GM13976 (cell line): ENCODE data around the gene STRBP.
"Not testable (repeated sequence)": the region's sequence is repeated elsewhere in the genome, so short reads cannot be mapped to it uniquely, and the experiment has no call there.

Experiments used
- DNase-seq: peaks from one replicate; pipeline ENCODE4 v3.0.0; 2012; ENCODE audit warnings: low spot score
- in situ Hi-C: fragments of 300-500 bp; cut with MboI; formaldehyde crosslinking; loops from one replicate; pipeline ENCODE4 v1.12.0; 2022; ENCODE audit warnings: low sequenced_read_pairs, mixed read lengths, inconsistent platforms; ENCODE audit not compliant: unreplicated experiment
- TF ChIP-seq, protein P1 (sequence below): IDR thresholded peaks from 2 replicates; pipeline ENCODE4 v1.5.1; 2012; ENCODE audit warnings: borderline replicate concordance, mild to moderate bottlenecking; ENCODE audit not compliant: insufficient read depth; ENCODE audit errors: extremely low read depth, missing control alignments, control extremely low read depth

The STRBP gene

DNA sequence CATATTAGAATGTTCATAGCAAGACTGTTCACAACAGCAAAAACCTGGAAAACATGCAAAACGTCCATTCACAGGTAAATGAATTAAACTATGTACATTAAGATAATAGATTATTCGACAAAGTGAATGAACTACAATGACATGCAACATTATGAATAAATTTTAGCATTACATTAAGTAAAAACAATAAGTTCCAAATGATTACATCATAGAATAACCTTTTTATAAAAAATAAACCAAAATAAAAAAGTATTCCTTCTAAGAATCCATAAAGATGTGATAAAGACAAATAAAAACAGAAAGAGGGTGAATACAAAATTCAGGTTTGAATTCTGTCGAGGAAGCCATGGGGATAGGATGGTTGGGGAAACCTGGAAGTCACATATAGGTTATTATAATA, 57.3 kb downstream of the STRBP start:
- in situ Hi-C loops = no loop called here
- TF ChIP-seq, protein P1, sequence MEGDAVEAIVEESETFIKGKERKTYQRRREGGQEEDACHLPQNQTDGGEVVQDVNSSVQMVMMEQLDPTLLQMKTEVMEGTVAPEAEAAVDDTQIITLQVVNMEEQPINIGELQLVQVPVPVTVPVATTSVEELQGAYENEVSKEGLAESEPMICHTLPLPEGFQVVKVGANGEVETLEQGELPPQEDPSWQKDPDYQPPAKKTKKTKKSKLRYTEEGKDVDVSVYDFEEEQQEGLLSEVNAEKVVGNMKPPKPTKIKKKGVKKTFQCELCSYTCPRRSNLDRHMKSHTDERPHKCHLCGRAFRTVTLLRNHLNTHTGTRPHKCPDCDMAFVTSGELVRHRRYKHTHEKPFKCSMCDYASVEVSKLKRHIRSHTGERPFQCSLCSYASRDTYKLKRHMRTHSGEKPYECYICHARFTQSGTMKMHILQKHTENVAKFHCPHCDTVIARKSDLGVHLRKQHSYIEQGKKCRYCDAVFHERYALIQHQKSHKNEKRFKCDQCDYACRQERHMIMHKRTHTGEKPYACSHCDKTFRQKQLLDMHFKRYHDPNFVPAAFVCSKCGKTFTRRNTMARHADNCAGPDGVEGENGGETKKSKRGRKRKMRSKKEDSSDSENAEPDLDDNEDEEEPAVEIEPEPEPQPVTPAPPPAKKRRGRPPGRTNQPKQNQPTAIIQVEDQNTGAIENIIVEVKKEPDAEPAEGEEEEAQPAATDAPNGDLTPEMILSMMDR = no peak

DNA sequence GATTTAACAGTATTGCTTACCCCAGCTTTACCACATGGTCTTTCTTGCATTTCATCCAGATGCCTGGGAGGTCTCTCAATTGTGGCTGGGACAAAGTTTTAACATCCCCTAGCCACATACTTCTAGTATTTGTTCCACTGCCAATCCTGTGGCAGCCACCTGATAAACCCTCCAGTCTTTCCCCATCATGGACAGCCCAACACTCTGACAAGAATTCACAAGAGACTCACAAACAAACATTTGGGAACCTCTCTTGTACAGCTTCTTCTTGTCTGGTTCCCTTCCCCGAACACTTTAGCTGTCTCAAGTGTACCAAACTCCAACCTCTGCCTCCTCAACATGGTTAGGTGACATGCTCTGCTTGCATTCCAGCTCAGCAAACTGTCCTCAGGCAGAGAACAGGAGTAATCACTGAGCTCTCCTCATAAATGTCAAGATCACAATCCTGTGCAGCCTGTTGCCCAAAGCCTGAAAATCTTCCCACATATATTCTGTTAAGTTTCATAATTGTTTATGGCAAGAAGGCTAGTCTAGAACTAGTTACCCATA, 59.7 kb downstream of the STRBP start:
- in situ Hi-C loops = no loop called here
- TF ChIP-seq, protein P1 = no peak
- DNase-seq = no peak

More for the DNA sequence above, 57.3 kb downstream of the STRBP start:
- no peak for DNase-seq

DNA sequence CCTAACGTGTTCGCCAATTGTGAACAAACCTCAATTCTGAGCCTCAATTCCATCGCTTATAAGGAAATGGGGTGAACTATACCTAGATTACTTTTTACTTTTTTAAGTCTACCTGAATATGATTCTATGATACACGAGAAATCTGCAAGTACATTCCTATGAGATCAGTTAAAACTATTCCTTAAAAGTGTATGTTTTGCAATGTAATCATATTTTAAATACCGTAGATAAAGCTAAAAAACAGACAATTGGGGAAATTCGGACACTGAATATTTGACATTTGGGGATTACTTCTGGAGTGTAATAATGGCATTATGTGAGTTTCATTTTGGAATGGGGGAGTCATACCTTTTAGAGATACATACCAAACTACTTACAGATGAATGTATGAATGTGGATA, 62.3 kb downstream of the STRBP start:
- in situ Hi-C loops = no loop called here
- DNase-seq = no peak
- TF ChIP-seq, protein P1 = no peak

DNA sequence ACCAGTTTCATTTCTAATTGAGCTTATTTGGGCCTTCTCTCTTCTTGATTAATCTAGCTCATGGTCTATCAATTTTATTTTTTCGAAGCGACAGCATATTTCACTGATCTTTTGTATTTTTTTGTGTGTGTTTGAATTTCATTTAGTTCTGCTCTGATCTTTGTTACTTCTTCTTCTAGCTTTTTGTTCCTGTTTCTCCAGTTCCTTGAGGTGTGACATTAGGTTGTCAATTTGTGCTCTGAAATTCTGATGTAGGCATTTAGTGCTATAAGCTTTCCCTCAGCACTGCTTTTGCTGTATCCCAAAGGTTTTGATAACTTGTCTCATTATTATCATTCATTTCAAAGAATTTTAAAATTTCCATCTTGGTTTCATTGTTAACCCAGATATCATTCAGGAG, 67.3 kb downstream of the STRBP start:
- TF ChIP-seq, protein P1 = no peak
- in situ Hi-C loops = no loop called here
- no peak for DNase-seq

DNA sequence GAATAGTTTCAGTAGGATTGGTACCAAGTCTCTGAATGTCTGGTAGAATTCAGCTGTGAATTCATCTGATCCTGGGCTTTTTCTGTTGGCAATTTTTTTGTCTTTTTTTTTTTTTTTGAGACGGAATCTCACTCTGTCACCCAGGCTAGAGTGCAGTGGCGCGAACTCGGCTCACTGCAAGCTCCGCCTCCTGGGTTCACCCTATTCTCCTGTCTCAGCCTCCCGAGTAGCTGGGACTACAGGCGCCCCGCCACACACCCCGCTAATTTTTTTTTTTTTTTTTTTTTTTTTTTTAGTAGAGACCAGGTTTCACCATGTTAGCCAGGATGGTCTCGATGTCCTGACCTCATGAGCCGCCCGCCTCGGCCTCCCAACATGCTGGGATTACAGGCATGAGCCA, 67.9 kb downstream of the STRBP start:
- DNase-seq, in situ Hi-C loops: not testable (repeated sequence)

DNA sequence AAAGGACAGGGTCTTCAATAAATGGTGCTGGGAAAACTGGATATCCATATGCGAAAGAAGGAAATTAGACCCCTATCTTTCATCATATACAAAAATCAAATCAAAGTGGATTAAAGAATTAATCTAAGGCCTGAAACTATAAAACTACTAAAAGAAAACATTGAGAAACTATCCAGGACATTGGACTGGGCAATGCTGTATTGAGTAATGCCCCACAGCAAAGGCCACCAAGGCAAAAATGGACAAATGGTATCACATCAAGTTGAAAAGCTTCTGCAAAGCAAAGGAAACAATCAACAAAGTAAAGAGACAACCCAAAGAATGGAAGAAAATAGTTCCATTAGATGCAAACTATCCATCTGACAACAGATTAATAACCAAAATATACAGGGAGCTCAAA, 72.3 kb downstream of the STRBP start:
- in situ Hi-C loops = no loop called here
- TF ChIP-seq, protein P1 = no peak
- no peak for DNase-seq

DNA sequence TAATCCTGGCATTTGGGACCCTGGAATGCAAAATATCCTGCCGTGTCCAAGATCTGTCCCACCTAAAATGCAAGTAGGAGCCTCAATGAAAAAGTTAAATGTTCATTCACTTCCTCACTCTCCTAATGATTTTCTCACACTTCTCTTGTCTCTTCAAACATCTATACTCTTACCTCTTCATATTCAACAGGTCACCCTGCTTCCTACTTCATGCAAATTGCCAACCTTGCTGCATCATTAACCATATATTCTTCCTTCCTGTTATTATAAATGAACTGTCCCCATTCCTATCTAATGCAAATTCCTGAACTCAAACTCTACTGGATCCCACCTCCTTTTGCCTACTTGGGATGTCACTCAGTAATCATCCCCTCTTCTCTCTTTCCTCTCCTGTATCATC, 74.4 kb downstream of the STRBP start:
- TF ChIP-seq, protein P1 = no peak
- DNase-seq = no peak
- in situ Hi-C loops = no loop called here
